ENCODE data around the gene USP2.

Gene USP2

DNA sequence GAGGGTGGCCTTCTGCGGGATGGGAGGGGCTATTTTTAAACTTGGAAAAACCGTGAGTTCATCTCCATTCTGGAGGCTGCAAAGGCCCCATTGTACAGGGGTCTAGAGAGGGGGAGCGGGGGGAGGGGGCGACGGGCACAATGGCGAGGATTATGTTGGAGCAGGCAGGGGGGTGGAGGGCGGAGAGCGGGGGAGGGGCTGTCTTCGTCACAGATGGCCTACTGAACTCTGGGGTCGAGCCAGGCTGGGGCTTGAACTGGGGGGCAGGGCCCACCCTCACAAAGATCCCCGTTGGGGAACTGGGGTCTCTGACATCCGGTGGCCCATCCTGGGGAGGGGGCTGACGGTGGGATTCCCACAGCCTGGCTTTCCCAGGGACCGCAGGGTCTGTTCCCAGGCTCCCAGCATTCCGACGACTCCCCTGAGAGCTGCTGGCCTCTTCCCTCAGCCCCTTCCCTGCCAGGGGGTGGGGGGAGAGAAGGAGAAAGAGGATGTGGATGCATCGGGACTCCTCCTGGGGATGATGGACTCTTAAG is 61.2 kb downstream of the USP2 start:
- DNase-seq = no peak

DNA sequence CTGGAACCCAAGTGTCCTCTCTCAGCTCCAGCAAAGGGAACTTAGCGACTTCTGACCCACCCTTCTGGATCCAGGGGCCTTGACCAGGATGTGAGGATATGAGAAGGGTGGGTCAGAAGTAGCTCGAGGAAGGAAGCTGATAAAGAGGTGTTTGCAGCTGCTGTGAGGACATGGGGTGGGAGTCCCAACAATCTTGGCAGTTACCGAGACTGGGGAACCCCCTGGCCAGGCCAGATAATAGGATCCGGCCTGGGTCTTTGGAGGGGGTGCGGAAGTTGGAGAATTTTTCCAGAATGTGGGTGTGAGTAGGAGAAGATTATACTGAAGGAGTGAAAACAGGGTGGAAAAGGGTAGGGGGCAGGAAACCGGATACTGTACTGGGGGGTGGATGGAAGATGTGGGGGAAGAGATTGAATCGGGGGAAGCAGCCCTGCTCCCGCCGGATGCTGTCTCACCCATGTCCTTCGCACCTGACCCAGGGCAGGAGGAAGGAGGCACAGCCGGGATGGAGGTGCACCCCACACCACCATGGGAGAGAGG is 61.7 kb downstream of the USP2 start:
- no peak for DNase-seq

DNA sequence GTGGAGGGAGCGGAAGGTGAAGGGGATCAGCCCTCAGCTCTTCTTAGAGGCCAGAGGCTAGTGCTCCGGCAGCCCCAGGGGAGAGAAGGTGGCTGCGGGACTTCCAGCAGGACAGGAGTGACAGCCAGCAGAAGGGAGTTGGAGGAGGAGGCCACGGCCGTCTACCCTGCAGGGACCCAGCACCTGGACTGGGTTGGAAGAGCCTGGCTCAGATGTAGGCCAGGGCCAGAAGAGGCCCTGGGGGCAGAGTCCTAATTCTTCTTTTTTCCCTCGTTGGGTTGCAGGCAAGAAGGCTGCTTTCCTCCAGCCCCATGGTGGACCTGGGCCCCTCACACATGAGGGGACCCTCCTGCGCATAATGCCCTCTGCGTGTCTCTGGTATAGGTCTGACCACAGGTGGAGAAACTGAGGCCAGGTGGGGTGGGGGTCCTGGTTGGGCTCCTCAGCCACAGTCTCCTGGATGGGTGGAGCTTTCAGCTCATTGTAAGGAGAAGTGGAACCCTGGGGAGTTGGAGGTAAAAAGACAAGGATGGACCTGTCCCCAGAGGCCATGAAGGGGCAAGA is 62.3 kb downstream of the USP2 start:
- DNase-seq = no peak

DNA sequence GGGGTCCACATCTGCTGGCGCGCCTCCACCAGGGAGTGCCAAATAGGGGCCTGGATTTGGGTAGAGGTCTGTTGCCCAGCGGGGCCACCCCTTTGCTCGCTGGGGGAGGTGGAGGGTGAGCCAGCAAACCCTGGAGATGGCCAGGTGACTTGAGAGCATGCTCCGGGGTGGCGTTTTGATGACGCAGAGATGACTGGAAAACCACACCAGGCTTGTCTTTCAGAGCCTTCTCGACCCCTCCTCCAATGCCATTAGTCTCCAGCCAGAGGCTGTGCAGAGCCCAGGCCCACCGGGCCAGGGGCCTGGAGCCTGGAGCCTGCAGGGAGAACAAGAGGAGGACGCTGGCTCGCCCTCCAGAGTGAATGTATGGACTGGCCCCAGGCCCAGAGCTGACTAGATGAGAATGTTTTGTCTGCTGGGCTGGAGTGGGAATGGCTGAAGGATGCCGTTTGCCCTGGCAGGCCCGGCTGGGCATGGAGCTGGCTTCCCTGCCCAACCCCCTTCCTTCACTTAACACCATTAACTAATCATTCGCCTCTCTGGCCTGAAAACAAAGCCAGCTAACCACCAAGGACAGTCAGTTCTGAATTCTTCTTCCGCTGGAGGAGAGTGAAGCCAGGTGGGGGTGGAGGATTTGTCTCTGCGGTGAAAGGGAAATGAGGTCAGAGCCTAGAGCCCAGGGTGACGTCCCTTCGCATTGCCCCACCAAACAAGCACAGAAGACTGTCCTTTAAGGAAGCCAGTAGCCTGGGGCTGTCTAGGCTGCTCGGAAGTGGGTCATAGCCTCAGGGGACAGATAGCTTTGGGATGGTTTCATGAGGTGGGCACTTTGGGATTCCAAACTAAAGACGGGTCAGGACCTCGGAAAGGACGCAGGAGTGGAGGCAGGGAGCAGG is 63.0 kb downstream of the USP2 start:
- DNase-seq = no peak

DNA sequence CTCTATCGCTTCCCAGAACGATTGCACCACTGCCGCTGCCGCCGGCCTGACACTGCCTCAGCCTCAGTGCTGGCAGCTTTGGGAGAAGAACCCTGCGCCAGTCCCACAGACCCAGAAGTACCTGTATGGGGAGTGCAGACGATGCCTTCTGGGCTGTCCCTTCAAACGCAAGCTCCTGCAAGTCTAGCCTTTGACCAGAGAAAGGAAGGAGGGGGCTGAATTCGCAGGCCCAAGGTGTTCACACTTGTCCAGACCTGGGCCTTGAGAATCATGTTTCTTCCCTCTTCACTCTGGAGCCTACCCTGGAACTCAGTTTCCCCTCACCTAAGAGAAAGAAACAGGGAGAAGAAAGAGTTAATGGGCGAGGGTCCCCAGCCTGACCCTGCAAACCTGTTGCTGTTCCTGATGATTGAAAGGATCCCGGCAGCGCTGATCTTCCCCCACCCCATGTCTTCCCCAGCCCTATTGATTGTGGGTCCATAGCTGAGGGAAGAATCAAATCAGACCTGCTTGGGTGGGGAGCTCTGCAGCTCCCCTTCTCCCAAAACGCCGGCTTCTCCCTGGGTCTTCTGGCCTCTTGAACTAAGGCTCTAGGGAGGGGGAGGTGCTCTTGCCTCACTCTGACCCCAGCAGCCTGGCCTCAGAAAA is 63.8 kb downstream of the USP2 start:
- DNase-seq = no peak

DNA sequence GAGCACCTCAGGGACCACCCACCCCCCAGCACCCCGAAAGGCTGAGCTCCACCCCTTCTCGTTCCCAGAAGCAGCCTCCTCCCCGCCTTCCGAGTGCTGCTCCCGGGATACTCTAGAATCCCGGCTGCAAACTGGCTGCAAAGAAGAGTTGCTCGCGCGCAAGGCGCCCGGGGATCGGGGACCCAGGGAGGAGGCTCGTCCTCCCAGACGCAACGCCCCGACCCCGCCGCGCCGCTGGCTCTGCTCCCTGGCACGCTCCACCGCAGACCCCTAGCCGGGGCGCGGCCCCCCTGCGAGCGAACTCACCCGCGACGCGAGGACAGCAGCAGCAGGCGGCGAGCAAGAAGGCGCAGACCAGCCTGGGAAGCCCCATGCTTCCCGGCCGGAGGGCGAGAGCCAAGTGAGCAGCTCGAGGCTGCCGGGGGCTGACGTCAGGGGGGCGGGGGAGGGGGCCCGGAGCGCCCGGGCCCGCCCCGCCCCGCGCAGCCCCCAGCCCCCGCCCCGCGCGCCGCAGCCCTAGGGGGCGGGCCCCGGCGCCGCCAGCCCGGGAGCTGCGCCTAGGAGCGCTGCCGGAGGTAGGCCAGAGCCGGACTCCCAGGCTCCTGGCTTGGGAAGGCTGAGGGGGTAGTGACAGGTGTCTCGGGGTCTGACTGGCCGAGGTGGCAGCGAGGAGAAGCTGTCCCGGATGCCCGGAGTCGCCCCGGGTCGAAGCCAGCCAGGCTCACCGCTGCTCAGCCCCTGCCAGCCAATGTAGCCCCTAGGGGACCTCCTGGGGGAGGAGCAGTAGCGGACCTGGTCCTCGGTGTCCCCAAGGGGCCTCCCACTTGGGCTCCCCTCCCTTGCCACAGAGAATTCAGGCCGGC is 64.5 kb downstream of the USP2 start, which contains the start of gene MCAM:
TSS of gene MCAM (minus strand) at position 402 of the 863 bp plus-strand sequence. CDS start at position 373, 29 bp downstream.
- no peak for DNase-seq

DNA sequence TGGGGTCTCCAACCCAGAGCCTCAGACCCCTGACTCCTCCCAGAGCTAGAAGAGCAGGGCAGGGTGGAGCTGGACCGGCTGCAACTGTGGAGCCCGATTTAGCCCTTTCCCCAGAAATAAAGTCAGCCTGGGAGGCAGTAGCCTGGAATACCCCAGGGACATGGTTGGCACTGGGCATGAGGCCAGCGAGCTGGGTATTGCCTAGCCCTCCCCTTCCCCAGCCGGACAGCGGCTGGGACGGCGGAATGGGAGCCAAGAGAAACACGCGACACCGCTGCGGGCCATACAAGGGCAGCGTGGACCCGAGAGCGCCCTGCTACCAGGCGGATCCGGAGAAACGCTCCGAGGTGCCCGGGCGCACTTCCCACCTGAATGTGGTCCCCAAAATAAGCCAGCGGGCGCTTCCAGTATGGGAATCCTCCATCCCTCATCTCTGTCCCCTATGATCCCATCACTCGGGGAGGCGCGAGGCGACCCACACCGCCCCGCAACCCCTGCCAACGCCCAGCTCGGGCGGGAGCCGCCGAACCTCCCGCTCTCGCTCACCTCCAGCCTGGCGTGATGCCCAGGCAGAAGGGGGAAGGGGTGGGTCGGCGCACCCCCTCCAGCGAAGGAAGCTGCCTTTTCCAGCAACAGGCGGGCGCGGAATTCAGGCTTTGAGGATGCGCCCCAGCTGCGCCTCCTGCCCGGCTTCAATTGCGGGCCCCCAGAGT is 65.3 kb downstream of the USP2 start:
- no peak for DNase-seq

DNA sequence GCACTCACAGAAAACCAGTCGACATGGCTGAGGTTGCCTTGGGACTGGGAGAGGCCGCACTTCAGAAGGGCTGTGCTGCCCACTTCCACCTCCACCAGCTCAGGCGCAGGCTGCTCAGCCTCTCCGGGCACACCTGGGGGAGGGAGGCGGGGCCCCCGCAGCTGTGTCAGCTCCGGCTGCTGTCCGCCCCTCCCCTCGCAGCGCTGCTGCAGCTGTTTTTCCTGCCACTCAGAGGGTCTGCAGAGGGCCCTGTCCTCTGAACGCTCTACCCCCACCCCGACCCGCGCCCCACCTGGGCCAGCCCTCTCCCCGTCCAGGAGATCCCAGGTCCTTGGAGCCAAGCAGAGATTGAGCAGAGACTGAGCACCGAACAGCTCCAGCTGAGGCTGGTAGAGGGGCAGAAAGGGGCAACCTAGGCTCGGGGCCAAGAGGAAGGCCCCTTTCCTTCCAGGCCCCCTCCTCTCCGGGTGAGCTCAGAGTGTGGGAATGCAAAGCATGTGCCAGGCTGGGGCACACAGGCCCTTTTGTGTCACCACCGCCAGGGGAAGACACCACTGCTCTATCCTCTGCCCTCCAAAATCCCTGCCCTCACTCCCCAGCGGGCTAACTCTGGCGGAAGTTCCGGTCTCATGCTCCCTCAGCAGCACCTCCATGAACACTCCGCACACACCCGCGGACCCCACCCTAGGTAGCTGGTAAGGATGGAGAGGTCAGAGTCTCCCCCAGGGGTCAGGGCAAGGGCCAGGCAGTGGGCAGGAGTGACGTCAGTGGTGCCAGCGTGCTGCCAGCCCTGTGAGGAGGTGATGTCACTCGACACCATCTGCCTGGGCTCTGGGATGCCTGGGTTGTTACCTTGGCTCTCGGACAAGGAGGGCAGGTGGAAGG is 66.1 kb downstream of the USP2 start:
- no peak for DNase-seq

DNA sequence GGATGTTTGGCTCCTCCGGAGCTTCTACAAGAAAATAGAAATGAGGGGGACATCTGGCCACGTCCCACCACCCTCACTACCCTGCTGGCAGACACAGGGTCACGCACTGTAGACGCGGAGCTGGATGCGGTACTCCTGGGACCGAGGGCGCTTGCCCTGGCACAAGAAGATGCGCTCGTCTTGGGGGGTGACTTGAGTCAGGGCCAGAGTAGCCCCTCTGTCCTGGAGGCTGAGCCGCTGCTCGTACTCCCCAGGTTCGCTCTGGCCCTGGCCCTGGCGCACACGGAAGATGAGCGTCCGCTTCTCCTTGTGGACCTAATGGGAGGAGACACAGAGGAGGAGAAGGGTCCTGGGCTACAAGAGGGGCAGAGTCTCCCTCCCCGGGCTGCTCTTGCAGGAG is 66.8 kb downstream of the USP2 start:
- no peak for DNase-seq

DNA sequence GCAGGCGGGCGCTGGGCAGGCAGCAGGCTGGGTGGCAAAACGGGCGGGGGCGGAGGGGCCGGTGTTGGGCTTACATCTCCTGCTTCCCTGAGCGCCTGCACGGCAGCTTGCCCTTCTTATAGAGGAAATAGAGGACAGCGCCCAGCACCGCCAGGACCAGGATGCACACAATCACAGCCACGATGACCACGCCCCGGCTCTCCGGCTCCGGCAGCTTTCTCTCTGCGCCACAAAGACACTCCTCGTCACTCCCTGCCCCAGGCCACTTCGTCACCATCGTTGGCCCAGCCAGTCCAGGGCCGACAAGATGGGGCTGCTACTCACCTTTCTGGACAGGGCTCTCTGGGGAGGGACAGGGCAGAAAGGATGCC is 70.8 kb downstream of the USP2 start:
- no peak for DNase-seq

DNA sequence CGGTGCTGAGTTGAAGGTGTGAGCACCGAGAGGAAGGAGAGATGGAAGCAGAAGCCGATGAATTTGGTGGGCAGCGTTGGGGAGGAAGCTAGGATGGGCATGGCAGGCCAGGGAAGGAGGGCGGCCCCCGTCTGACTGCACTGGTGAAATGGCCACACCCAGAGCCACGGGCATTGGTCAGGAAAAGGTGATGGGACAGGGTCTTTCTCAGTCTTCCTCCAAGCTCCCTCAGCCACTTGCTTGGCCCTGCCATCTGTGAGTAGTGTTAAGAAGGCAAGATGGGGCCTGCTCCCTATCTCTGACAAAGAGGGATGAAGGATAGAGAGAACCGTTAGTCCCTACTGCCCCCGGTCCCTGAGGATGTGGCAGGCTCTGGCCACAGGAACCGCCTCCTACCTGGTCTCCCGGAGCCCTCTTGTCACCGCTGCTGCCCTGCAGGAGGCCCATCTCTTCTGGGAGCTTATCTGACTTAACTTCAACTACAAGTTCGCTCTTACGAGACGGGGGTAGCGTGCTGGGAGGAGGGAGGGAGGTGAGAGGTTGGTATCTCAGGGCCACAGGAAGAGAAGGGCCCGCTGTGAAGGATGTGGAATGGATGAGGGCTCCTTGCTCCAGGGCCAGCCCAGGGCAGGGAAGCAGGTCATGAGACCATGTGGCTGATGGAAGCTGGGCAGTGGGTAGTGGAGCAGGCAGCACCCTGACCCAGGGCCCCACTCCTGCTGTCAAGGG is 71.4 kb downstream of the USP2 start:
- DNase-seq = no peak

DNA sequence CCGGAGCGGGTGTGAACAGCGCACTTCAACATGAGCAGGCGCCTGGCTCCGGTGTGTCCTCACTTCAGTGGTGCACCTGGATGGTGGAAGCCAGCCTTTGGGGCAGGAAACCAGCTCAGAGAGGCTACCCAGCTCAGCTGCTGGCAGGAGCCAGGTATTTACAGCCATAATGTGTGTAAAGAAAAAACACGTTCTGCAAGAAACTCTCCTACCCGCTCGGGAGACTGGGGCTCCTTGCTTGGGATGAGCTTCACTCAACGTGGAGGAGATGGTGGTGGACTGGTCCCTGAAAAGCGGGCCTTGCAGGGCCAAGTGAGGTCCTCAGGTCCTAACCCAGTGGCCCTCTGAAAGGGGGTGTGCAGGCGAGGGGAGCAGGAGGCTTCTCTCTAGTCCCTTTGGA is 72.1 kb downstream of the USP2 start:
- DNase-seq = no peak

DNA sequence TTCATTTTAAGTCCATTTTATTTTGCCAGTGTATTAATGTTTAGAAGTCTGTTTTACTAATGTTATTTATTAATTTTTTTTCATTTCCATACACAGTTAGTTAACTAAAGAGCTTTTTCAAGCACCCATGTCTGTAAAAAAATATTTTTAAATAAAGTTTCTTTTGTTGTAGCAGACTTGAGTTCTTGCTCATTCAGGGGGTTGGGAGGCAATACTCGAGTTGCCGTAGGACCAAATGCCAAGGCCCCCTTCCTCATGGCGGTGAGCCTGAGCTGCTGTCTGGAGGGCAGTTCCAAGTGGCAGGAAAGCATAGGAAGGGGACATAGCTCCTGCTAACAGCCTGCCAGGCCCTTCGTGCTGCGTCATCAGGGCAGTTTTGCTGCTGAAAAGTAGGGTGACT is 73.5 kb downstream of the USP2 start:
- no peak for DNase-seq

DNA sequence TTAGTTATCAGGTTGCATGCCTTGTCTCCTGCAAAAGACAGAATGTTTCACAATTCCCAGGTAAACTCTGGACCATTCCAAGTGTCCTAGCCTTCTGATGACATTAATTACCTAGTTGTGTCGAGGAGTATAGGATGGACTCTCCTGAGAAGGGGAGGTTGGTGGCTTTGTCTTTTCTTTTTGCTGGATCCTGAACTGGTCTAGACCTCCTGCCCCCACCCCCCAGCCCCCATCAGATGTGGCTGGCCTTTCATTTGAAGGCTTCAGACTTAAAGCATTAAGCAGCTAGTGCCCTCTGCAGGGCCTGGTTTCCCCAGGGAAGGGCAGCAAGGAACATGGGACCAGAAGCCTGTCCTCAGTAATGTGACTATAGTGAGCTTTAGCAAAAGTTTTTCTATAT is 74.3 kb downstream of the USP2 start:
- peak; percentile 40 for DNase-seq

DNA sequence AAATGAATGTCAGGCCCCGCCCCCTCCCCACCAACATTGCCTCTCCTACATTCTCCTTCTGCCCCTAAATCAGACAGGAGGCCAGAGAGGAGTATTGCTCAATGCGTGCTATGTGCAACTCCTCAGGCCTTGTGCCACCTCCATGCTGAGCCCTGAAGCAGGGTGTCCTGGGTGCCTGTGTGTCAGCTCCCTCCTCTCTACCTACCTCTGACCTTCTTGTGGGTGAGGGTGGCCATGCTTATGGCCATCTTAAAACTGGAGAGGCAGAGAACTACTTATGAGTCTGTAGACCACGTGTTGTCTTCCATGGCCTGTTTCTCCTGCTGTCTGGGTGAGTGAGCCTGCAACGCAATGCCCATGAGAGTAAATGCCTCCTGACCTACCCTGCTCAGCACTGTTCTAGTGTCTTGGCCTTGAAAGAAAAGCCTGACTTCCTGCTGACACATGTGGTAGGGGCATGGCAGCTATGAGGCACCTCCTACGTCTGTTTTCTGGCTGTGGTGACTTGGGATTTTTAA is 75.1 kb downstream of the USP2 start:
- peak; percentile 19 for DNase-seq

DNA sequence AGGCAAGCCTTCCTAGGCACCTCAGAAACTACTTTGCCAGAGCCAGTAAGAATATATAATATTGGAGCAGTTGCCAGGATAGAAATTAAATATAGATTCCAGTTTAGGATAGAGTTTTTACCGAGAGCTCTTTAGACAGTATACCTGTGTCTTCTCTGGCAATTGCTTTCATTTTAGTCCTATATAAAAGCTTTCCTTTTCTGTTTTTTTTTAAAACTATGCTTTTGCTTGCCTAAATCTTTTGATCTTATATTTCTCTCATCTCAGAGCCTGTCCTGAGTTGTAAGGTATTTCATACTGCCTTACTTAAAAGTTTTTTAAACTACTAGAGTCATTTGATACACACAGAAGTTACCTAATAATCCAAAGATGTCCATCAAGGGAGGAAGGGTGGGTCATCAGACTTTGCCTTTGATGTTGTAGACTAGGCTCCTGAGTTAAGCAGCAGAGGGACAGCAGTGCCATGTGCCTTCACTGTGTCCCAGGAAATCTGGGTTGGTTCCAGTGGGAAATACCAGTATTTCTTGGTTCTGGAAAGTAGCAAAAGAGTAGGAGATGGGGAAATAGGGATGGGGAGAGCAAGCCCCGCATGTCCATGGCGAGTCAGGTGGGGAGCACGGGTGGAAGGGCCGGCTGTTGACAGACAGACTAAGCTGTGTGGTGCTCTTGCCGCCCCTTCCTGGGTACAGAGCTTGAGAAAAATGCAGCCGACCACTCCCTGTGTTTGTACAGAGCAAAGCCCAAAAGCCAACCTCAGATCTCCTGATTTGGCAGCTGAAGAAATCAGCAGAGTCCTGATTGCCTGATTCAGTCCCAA is 75.7 kb downstream of the USP2 start:
- DNase-seq = no peak

Measured in OCI-M1 (cell line).